ENCODE measurements around the gene NELL2.

NELL2 gene

GRCh38 chr12:44525806-44526654, 350.1 kb downstream of the NELL2 start:
- DNase-seq = peak; percentile 42

- no peak for DNase-seq
Observed at GRCh38 chr12:44523828-44524227, 352.3 kb downstream of the NELL2 start.

DNA sequence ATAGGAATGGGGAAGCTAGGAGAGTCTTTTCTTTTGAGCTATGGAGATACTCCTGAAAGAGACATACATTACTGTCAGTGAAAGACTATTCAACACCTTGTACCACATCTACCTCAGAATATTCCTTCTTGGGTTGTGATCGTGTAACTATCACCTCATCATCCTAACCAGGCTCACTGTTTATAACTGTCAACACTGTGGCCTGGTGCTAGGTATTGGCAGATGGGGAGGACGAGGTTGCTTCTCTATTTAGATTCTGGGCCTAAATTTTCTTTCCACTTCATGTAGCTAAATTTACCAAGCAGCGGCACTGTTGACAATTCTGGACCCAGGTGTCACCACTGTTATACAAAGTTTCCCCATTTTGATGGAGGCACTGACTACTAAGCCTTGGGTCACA, 354.4 kb downstream of the NELL2 start:
- DNase-seq = no peak

GRCh38 chr12:44519931-44520330, 356.2 kb downstream of the NELL2 start:
- no peak for DNase-seq

- DNase-seq = no peak
Observed at GRCh38 chr12:44511289-44511688, 364.8 kb downstream of the NELL2 start.

DNA sequence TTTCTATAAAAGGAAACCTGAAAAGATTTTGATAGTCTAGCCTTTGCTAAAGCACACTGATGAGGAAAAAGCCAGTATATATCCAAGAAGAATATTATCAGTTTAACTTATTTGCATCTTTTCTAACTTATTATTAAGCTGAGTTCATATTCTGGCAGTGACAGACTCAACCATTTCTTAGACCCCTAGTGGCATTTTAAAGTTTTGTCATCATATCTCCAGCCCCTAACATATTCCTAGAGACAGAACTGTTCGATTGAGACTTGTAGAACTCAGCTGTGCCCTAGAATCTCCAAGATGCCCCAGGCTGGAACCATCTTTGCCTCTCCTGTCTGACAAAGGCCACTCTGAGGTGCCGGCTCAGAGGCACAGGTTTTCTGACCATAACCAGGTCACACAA, 365.6 kb downstream of the NELL2 start:
- peak; percentile 25 for DNase-seq

GRCh38 chr12:44510076-44510475, 366.0 kb downstream of the NELL2 start:
- no peak for DNase-seq

DNA sequence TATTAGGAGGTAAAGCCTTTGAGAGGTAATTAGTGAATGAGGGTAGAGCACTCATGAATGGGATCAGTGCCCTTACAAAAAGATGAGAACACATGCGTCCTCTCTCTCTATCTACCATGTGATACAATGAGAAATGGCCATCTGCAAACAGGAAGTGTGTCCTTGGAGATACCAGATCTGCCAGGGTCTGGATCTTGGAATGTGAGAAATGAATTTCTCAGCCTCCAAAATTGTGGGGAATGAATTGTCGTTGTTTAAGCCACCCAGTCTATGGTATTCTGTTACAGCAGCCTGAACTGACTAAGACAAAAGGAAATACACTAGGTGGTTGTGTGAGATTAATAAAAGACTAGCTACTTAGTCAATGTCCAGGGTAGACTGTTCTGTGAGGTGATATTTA, 366.6 kb downstream of the NELL2 start:
- peak; percentile 36 for DNase-seq

- no peak for DNase-seq
Observed at GRCh38 chr12:44507461-44507860, 368.7 kb downstream of the NELL2 start.

GRCh38 chr12:44504799-44505198, 371.3 kb downstream of the NELL2 start:
- DNase-seq = no peak

GRCh38 chr12:44503329-44503728, 372.8 kb downstream of the NELL2 start:
- DNase-seq = no peak

GRCh38 chr12:44502681-44503080, 373.4 kb downstream of the NELL2 start:
- no peak for DNase-seq

DNA sequence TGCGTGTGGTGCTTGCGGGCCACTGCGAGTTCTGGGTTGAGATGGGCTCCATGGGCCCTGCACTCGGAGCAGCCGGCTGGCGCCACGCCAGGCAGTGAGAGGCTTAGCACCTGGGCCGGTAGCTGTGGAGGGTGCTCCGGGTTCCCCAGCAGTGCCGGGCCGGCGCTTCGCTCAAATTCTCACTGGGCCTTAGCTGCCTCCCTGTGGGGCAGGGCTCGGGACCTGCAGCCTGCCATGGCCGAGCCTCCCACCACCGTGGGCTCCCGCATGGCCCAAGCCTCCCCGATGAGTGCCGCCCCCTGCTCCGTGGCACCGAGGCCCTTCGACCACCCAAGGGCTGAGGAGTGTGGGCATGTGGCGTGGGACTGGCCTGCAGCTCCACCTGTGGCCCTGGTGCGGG, 375.7 kb downstream of the NELL2 start:
- DNase-seq = no peak

DNA sequence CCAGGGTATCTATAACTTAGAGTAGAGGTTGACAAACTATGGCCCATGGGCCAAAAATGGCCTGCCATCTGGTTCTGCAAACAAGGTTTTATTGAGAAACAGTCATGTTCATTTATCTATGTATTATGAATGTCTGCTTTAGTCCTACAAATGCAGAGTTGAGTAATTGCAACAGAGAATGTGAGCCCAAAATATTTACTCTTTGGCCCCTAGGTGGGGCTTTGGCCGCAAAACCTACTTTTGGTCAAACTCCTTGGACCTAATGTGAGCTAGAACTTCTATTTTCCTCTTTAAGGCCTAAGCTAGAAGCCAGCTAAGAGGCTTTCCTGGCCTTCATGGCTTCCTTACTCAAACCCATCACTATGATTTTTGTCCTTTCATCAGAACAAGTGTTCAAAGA, 379.1 kb downstream of the NELL2 start:
- DNase-seq = no peak

- DNase-seq = no peak
Observed at GRCh38 chr12:44490181-44490580, 385.9 kb downstream of the NELL2 start.

GRCh38 chr12:44488180-44488579, 387.9 kb downstream of the NELL2 start:
- DNase-seq = no peak

GRCh38 chr12:44484862-44485261, 391.3 kb downstream of the NELL2 start:
- DNase-seq = no peak

DNA sequence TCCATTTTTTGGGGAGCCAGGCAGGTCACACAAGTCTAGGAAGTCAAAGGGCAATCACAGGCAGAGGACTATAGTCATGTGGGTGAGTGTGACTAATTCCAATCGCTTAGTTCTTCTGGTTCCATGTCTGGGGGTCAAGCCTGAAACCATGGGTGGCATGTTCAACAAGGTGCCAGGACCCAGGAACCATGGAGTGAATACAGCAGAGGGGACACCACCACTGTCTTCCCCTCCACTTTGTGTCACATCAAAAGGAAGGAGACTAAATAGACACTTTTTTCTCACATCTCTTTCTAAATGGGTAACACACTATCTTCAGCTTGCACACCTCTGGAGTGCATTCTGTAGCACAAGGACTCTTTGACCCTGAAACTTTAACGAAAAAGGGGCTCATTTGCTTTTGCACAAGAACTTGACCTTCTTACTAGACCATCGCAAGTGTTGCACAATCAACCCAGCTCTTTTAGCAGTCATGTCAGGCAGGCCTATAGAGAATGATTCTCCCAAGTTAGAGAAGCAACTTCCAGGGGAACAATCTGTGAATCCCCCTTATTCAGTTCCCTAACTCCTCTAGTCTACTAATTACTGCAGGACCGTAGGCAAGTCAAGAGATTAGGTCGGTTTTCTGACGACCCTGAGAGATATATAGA, 398.7 kb downstream of the NELL2 start:
- peak; percentile 40 for DNase-seq

DNA sequence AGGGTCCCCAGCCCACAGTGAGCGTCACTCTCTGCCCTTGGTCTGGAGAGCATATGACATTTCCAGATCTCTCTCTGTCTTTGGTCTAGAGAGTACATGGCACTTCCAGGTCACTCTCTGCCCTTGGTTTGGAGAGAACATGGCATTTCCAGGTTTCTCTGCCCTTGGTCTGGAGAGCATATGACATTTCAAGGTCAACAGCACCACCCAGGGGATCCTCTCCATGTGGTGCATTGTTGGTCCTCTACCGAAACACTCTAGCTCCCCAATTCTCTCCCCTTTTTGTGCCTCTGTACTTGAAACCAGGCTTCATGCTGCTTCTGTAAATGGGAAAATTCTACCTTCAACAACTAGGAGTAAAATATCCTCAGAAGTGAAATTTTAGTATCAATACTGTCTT, 399.4 kb downstream of the NELL2 start:
- DNase-seq = peak; percentile 41

DNA sequence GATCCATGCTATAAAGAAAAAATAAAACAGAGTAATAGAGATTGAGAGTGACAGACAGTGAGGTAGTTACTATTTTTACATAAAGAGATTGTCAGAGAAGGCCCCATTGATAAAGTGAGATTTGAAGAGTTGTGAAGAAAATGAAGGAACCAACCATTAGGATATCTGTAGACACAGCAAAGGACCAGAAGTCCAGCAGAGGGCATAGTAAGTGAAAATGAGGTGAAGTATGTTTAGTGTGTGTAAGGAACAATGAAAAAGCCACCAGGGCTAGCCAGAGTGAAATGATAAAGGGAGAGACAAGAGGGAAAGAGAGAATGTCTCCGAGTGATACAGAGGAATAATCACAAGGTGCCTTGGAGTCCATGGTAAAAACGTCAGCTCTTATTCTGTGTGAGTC, 411.0 kb downstream of the NELL2 start:
- DNase-seq = peak; percentile 70

GRCh38 chr12:44464180-44464579, 411.9 kb downstream of the NELL2 start:
- peak; percentile 65 for DNase-seq

GRCh38 chr12:44462729-44463128, 413.4 kb downstream of the NELL2 start:
- DNase-seq = no peak

- no peak for DNase-seq
Observed at GRCh38 chr12:44460261-44460660, 415.9 kb downstream of the NELL2 start.

DNA sequence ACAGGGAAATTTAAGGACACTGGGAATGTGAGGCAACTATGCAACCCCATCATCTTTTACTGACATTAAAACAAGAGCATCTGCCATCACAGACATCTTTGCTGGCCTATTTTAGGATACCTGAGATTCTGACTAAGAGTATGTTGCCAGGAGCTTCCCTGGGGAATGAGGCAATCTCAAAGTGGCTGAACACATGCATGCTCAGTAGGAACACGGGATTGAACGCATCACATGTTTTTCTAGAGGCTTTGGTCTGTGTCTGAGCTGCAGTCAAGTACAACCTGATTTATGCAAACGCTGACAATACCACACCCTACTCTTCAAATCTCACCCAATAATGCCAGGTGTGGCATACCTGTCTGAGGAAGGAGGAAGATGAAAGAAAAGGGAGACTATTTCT, 416.5 kb downstream of the NELL2 start:
- peak; percentile 87 for DNase-seq
